Loucy (cell line): ENCODE measurements around the gene FTO.

Source experiments
- H2AFZ ChIP-seq: fragments of 200-600 bp; sonication (generic); 2 replicates; pipeline ENCODE4 v1.6.0; 2016; ENCODE audit warnings: antibody characterized with exemption, mild to moderate bottlenecking, low read length, moderate library complexity
- H3F3A ChIP-seq: fragments of 200-600 bp; 2 replicates; pipeline ENCODE4 v1.6.0; 2016; ENCODE audit warnings: antibody characterized with exemption, low read depth, mild to moderate bottlenecking
- H3K27me3 ChIP-seq: fragments of 200-600 bp; sonication (generic); 2 replicates; pipeline ENCODE4 v1.6.1; 2014; ENCODE audit warnings: low read length, mild to moderate bottlenecking; ENCODE audit not compliant: insufficient read depth, poor library complexity, severe bottlenecking
- H3K36me3 ChIP-seq: fragments of 200-600 bp; sonication (generic); 2 replicates; pipeline ENCODE4 v1.6.1; 2016; ENCODE audit warnings: low read length; ENCODE audit not compliant: insufficient read depth
- H3K4me1 ChIP-seq: fragments of 200-600 bp; sonication (generic); 2 replicates; pipeline ENCODE4 v1.5.1; 2014; ENCODE audit warnings: low read length, mild to moderate bottlenecking; ENCODE audit not compliant: insufficient read depth, poor library complexity, severe bottlenecking
- H3K4me2 ChIP-seq: fragments of 200-600 bp; sonication (generic); 2 replicates; pipeline ENCODE4 v1.6.0; 2014; ENCODE audit warnings: antibody characterized with exemption, low read length, low read depth, mild to moderate bottlenecking; ENCODE audit not compliant: poor library complexity, severe bottlenecking
- H3K4me3 ChIP-seq: fragments of 200-600 bp; sonication (generic); 2 replicates; pipeline ENCODE4 v1.5.1; 2014; ENCODE audit warnings: low read length, mild to moderate bottlenecking, mixed read lengths; ENCODE audit not compliant: poor library complexity, severe bottlenecking
- H3K79me2 ChIP-seq: fragments of 200-600 bp; sonication (generic); 2 replicates; pipeline ENCODE4 v1.6.1; 2014; ENCODE audit warnings: low read length; ENCODE audit not compliant: insufficient read depth
- H3K9ac ChIP-seq: fragments of 200-600 bp; sonication (generic); 2 replicates; pipeline ENCODE4 v1.6.0; 2014; ENCODE audit warnings: mild to moderate bottlenecking, low read depth, low read length, moderate library complexity; ENCODE audit not compliant: poor library complexity, severe bottlenecking
- H3K9me2 ChIP-seq: fragments of 200-600 bp; sonication (generic); replicated peaks from 2 replicates; pipeline ENCODE4 v1.6.1; 2016; ENCODE audit warnings: low read depth, low read length, mixed read lengths
- H3K9me3 ChIP-seq: fragments of 200-600 bp; sonication (generic); 2 replicates; pipeline ENCODE4 v1.6.1; 2014; ENCODE audit warnings: mild to moderate bottlenecking, antibody characterized with exemption, low read length, low read depth; ENCODE audit not compliant: insufficient read depth
- H4K20me1 ChIP-seq: fragments of 200-600 bp; sonication (generic); 2 replicates; pipeline ENCODE4 v1.6.0; 2014; ENCODE audit warnings: antibody characterized with exemption, low read length, mild to moderate bottlenecking; ENCODE audit not compliant: insufficient read depth, poor library complexity, severe bottlenecking
- CTCF ChIP-seq: fragments of 200-600 bp; sonication (generic); conservative IDR thresholded peaks from 2 replicates; pipeline ENCODE4 v1.5.1; 2014; ENCODE audit warnings: mild to moderate bottlenecking, antibody characterized with exemption, low read length
- EZH2phosphoT487 ChIP-seq: fragments of 200-600 bp; IDR thresholded peaks from 2 replicates; pipeline ENCODE4 v1.6.1; 2018; ENCODE audit warnings: antibody characterized with exemption, mild to moderate bottlenecking, moderate library complexity, borderline replicate concordance

FTO gene

GRCh38 chr16:53982631-53983042 lies 278.7 kb downstream of the FTO start:
- H3K4me2 ChIP-seq, result no peak overlapping the region
- no peak overlapping the region for H3K4me3 ChIP-seq
- TF ChIP-seq CTCF, result no peak
- TF ChIP-seq EZH2phosphoT487, result no peak
- no peak overlapping the region for H2AFZ ChIP-seq
- no peaks in the 10 kb centered on the region for H4K20me1 ChIP-seq
- no peaks in the 10 kb centered on the region for H3K9me2 ChIP-seq
- H3F3A ChIP-seq, result no peaks in the 10 kb centered on the region
- no peaks in the 10 kb centered on the region for H3K9me3 ChIP-seq
- H3K9ac ChIP-seq, result no peak overlapping the region
- H3K36me3 ChIP-seq, result no peaks in the 10 kb centered on the region
- H3K79me2 ChIP-seq, result no peaks in the 10 kb centered on the region
- no peaks in the 10 kb centered on the region for H3K27me3 ChIP-seq
- H3K4me1 ChIP-seq, result no peaks in the 10 kb centered on the region

GRCh38 chr16:53984936-53985335 lies 281.0 kb downstream of the FTO start:
- no peaks in the 10 kb centered on the region for H3K9me3 ChIP-seq
- H3K4me2 ChIP-seq, result no peak overlapping the region
- TF ChIP-seq CTCF (no peak), EZH2phosphoT487 (no peak)
- no peaks in the 10 kb centered on the region for H3K79me2 ChIP-seq
- no peak overlapping the region for H3K9ac ChIP-seq
- H3F3A ChIP-seq, result no peaks in the 10 kb centered on the region
- H4K20me1 ChIP-seq, result no peaks in the 10 kb centered on the region
- H3K27me3 ChIP-seq, result no peaks in the 10 kb centered on the region
- H3K4me1 ChIP-seq, result no peaks in the 10 kb centered on the region
- H3K4me3 ChIP-seq, result no peak overlapping the region
- H3K9me2 ChIP-seq, result no peaks in the 10 kb centered on the region
- H3K36me3 ChIP-seq, result no peaks in the 10 kb centered on the region
- no peak overlapping the region for H2AFZ ChIP-seq

- Histone ChIP-seq H3K27me3 (no peaks in the 10 kb centered on the region), H3K36me3 (no peaks in the 10 kb centered on the region), H3K9ac (no peak overlapping the region), H3K9me3 (no peaks in the 10 kb centered on the region), H3K79me2 (no peaks in the 10 kb centered on the region), H4K20me1 (no peaks in the 10 kb centered on the region), H3K9me2 (no peaks in the 10 kb centered on the region), H2AFZ (no peak overlapping the region), H3K4me3 (no peak overlapping the region), H3K4me2 (no peak overlapping the region), H3K4me1 (no peaks in the 10 kb centered on the region), H3F3A (no peaks in the 10 kb centered on the region)
- no peak for TF ChIP-seq EZH2phosphoT487
- no peak for TF ChIP-seq CTCF
Measured at GRCh38 chr16:53985861-53986260, 281.9 kb downstream of the FTO start.
